ENCODE measurements around the gene GPN3.
"Not testable (repeated sequence)": the region's sequence is repeated elsewhere in the genome, so short reads cannot be mapped to it uniquely, and the experiment has no call there.

GPN3 gene

DNA sequence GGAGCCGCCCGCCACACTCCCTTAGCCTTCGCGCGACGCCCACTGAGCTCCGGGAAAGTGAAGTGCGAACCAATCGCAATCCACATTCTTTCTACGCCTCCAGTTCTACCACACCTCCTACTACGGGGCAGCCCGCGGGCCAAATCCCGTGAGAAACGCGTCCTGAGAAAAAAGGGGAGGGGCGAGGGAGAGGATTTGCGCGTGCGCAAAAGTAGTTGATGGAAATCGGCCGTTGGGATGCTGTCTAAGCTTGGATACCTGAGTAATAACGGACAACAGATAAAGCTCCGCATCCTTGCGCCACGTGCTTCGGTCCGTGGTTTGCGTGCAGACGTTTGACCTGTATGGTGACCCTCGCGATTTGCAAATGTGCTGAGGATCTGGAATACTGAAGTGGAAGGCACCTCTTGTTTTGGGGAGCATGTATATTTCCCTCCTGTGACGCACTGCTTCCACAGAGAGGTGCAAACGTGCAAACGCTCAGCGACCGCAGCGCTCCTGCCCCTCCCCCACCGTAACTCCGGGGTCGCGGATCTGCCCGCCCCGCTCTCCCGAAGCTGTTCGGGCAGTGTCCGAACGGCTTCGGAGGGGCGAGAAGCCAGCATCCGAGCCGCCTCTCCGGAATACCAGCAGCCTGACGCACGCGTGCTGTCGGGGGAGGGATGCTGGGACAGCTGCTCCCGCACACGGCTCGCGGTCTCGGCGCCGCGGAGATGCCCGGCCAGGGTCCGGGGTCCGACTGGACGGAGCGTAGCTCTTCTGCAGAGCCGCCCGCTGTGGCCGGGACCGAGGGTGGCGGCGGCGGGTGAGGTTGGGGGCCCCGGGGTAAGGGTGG, at the start of gene GPN3, which contains the start of gene FAM216A:
Gene GPN3 (minus strand): TSS at position 44 of the 835 bp plus-strand sequence. CDS start 54 bp downstream, outside the sequence.
Gene FAM216A (plus strand): TSS at position 632 of the 835 bp plus-strand sequence. CDS start 31 bp downstream, at position 663.
- peak; percentile 93 for DNase-seq

DNA sequence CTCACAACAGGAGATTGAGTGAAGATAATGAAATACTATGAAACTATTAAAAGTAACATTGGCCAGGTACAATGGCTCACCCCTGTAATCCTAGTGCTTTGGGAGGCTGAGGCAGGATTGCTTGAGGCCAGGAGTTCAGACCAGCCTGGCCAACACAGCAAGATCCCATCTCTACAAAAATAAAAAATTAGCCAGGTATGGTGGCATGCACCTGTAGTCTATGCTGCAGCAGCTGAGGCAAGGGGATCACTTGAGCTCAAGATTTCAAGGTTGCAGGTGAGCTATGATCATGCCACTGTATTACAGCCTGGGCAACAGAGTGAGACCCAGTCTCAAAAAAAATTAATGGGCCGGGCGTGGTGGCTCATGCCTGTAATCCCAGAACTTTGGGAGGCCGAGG, 48.9 kb upstream of the GPN3 start:
- DNase-seq, result no peak

DNA sequence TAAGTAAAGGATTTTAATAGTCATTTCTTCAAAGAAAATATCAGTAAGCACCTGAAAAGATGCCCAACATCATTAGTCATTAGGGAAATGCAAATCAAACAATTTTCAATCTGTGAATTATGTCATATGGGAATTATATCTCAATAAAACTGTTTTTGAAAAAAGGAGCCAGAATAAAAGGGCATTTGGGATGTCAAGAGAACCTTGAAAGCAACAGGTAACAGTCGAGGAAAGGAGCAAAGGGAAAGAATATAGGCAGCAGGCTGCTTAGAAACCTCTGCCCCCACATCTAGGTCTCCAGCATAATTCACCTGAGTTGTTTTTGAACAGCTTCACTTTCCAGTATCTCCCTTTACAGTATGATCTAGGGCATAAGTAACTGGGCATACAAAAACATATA, 46.3 kb upstream of the GPN3 start:
- DNase-seq, result no peak

DNA sequence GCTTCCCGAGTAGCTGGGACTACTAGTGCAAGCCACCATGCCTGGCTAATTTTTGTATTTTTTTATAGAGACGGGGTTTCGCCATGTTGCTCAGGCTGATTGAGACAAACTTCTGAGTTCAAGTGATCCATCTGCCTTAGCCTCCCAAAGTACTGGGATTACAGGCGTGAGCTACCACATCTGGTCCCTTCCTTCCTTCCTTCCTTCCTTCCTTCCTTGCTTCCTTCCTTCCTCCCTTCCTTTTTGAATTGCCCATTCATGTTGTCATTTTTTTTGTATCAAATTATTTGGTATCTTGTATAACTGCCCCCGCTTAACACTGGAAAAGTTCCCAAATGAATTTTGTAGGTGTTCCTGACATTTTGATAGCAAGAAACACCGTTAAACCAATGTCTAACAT, 45.8 kb upstream of the GPN3 start:
- DNase-seq, result no peak

DNA sequence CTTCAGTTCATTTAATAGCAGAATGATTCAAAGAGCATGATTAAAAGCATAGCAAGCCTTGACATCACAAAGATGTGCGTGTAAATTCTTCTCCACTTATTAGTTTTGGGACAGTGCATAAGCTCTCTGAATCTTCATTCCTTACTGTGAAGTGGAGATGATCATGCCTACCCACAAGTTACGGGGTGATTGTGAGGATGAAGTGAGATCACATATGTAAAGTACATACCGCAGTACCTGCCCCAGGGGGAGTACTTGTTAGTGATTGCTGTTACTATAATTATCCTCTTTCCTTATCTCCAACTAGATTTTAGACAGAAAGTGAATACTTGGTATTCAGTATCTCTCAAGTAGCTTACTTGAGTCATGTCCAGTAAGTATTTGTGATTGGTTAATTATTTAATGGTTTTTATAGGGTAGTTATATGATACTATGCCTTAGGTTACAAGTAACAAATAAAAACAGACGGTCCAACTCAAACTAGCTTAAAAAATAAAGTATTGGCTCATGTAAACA, 40.1 kb upstream of the GPN3 start:
- no peak for DNase-seq

DNA sequence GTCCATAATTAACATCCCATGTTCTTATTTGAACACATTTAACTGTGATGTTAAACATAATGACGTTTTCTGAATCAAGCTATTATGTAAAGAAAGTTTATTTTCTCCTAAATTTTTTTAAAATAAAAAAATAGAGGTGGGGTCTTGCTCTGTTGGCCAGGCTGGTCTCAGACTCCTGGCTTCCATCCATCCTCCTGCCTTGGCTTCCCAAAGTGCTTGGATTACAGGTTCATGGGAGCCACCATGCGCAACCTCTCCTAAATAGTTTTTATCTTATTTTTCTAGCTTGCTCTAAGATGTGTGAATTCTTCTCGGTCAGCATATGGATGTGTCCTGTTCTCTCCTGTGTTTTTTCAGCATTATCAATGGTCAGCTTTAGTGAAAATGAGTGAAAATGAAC, 37.3 kb upstream of the GPN3 start:
- no peak for DNase-seq

DNA sequence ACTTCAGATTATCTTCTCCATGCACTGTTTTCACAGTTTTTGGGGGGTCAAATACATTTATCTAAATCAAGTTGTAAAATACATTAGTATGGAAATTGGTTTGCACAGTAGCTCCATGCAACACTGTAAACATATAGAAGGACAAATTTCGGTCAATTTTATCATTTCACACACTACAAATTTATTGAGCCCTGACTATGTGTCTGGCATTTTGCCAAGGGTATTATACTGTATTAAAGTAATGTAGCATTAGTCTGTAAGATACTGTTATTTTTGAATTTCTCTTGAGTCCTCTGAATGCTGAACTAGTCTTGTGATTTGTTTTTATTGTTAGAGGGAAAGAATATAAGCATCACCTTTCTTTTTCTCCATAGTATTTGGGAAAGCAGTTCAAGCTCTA, 35.4 kb upstream of the GPN3 start:
- DNase-seq, result no peak

DNA sequence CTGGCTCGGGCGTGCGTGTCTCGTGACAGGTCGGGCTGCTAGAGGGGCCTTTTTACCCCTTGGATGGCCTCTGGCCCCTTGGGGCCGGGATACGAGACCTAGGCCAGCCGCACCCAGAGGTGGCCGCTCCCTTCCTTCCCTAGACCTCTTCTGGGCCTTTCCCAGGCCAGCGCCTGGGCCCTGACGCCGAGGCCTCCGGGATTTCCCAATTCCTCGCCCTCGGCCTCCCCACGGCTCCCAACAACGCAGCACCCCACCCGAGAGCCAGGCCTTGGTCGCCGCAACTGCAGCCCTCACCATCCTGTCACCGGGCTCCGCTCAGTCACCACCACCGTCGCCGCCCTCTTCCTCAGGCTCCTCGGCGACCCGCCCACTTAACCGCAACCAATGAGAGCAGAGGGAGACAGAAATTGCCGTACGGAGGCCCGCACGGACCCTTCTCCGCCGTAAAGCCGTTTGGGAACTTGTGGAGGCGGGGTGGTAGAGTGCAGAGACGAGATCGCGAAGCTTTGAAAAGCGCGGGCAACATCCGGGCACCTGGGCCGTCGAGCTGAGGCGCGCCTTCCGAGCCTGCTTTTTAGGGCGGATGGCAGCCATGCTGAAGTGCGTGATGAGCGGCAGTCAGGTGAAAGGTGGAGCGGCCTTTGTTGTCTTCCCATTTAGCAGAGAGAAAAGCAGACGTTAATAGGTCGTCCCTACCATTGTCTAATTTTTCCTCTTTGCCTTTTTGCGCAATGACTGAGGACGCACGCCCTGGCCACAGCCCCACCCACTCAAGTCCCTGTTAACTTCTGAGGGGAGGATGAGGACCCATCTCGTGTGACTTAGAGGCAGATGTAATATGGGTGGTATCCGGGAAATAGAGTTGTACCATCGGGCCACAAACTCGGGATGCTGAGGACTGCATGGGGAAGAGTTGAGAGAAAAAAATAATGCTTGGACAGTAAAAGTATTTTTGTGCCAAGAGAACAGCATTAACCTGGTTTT, 34.0 kb upstream of the GPN3 start, which contains the start of the genes RAD9B and VPS29:
Gene RAD9B (plus strand): TSS at position 580 of the 987 bp plus-strand sequence. CDS start 7 bp downstream, at position 587.
Gene VPS29 (minus strand): TSS at position 360 of the 987 bp plus-strand sequence. CDS start 60 bp downstream, at position 300.
- peak; percentile 95 for DNase-seq

DNA sequence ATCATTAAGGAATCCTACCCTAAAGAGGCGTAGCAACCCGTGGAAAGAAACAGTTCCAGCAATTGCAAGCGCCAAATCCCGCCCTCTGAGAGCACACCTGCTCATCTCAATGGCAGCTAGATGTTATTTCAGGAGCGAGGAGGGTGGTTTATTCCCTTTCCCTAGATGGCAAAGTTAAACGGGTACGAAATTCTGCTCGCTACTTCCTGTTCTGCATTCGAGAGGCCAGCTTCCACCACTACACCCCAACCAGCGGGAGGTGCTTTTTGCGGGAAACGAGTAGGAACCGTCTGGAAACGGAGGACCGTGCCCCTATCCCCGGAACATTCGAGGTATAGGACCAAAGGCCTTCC, 33.3 kb upstream of the GPN3 start:
- DNase-seq, result no peak

DNA sequence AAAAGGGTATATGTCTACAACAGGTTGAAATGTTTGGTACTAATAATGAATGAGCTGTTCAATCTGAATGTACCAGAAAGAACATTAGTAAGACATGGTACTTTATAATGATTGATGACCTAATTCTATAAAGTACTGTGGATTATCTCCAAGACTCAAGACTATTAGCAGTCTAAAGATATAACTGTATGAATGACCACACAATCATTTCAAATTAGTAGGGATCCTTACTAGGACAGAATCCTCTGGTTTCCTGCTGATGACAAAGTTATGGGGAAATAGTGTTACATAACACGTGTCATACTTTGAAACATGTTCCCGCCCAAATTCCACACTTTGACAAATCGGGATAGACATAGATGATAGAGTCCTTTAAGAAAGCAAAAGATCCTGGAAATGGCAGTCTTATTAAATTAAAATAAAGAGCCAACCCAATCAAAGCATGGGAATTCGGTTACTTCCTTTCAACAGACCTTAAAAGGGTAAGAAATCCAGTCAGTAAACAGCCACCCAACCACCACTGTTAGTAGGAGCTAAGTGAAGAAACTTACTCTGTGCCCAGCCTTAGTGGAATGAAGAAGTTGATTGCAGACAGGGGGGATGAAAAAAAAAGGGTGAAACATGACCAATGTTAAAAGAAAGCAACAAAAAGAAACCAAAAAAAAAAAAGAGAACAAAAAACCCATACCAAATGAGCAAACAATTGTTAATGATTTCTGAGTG, 31.1 kb upstream of the GPN3 start:
- no peak for DNase-seq

DNA sequence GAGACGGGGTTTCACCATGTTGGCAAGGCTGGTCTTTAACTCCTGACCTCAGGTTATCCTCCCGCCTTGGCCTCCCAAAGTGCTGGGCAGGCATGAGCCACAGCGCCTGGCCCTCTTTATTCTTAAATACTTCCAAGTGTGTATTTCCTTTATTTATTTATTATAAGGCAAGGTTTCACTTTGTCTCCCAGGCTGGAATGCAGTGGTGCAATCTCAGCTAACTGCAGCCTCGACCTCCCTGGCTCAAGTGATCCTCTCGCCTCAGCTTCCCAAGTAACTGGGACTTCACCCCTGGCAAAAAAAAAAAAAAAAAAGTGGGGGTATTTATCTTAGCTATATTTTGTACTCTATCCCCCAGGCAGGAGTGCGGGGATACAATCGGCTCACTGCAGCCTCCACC, 7.4 kb upstream of the GPN3 start:
- no peak for DNase-seq

DNA sequence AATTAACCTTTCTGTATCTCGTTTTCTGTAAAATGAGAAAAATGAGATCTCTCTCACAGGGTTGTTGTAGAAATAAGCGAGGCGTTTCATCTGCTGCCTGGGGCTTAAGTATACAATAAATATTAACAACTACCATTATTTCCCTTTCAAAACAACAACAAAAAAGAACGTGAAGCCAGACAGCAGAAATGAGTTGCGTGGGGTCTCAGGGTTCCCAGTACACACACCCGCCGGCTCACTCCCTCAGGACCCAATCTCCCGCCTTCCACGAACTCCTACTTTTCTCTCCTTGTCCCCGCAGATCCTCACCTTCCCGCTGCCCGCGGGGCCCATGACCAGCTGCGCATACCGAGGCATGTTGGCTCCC, 227 bp downstream of the GPN3 start:
- no peak for DNase-seq

DNA sequence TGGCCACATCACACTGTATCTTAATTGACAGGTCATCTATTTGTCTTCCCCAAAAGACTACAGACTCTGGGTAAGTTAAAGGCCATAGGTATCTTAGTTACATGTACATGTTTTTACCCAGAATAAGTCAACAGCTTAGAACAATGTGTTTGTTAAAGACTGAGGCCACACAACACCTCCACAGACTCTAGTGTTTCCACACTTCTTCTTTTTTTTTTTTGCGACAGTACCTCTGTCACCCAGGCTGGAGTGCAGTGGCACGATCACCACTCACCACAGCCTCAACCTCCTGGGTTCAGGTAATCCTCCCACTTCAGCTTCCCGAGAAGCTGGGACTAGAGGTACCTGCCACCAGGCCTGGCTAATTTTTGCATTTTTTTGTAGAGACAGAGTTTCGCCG, 1.3 kb downstream of the GPN3 start:
- DNase-seq, result no peak

DNA sequence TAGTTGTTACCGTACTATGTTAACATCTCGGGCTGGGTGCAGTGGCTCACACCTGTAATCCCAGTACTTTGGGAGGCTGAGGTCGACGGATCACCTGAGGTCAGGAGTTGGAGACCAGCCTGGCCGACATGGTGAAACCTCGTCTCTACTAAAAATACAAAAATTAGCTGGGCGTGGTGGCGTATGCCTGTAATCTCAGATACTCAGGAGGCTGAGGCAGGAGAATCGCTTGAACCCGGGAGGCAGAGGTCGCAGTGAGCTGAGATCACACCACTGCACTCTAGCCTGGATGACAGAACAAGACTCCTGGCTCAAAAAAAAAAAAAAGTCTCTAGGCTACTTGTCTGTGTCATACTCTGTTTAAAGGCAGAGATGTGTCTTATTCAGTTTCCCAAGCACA, 2.3 kb downstream of the GPN3 start:
- not testable (repeated sequence) for DNase-seq

DNA sequence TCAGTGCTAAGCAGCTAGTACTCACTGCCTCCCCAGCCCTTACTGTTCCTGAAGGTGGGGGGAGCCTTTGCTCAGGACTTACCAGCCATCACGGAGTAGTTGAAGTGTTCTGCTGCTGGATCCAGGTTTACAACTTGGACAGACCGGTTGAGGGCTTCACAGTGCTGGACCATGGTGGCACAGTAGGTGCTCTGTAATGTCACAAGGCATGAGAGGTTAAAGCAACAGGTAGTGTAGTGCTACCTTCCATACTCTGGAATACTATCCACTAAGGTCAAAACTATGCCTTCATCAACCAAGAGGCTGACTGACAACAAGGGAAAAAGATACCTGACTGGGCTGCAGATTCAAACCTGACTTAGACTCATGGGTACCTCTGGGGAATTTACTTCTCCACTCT, 3.0 kb downstream of the GPN3 start:
- no peak for DNase-seq

DNA sequence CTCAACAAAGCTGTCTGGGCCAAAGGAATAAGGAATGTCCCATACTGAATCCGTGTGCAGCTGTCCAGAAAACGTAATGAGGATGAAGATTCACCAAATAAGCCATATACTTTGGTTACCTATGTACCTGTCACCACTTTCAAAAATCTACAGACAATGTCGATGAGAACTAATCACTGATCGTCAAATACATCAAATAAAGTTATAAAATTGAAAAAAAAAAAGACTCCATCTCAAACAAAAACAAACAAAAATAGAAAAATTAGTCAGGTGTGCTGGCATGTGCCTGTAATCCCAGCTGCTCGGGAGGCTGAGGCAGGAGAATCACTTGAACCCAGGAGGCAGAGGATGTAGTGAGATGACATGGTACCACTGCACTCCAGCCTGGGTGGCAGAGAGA, 6.9 kb downstream of the GPN3 start:
- DNase-seq, result not testable (repeated sequence)

DNA sequence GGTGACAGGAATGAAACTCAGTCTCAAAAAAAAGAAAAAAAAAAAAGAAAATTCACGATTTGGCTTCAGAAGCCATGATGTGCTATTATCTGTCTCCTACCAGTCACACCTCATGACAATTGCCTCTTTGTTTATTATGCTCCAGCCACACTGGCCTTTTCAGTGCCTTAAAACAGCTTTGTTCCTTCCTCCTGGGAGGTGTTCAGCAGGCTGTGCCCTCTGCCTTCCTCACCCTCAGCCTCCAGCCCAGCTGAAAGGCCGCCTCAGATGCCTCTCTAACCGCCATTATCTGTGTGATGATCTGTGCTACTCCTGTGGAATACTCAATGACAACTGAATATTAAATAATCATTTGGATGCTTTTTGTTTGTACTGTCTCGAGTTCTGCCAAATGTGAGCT, 9.3 kb downstream of the GPN3 start:
- no peak for DNase-seq

DNA sequence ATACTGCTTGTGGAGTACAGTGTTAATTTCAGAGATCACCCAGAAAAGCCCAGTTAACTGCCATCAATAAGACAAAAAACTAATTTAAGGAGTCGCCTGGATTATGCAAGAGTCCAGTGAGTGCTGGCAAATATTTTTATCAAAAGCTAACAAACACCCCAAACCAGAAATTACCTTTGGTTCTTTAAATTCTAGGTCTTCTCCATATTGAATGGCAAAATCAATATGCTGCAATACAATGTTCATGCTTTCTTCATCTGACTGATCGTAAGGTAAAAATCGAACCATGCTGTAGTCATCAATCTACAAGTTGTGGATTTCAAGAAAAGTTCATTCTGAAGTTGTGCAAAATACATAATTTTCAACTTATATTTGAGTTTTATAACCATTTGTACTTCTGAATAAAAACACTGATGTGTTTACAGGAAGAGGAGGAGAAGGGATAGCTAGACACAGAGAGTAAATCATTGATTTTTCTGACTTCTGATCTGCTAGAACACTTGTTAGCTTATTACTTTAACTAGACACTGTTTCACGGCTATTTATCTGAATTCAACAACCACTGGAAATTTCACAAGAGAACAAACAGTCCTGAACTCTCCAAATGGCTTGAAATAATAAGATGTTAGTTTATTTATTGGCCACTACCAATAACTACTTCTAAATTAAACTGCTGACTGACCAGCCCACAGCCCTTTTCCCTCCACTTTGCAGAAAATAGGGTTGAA, 14.3 kb downstream of the GPN3 start:
- DNase-seq, result no peak

DNA sequence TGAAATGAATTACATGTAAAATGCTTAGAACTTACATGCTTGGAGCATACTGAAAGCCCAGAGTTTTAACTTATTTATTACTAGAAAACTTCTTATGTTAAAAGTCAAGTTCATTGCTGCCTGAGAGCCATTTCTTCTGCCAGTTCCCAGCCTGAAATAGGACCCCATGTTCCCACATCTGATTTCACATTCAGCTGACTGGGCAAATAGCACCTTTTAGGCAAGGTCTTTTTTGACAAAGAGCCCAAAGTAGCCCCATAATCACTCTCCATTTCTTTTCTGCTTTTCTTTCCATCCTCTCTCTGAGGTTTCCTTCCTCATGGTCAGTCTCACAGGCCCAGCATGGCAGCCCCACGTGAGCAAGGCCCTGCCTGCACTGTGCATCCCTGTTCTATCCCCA, 16.8 kb downstream of the GPN3 start:
- no peak for DNase-seq

DNA sequence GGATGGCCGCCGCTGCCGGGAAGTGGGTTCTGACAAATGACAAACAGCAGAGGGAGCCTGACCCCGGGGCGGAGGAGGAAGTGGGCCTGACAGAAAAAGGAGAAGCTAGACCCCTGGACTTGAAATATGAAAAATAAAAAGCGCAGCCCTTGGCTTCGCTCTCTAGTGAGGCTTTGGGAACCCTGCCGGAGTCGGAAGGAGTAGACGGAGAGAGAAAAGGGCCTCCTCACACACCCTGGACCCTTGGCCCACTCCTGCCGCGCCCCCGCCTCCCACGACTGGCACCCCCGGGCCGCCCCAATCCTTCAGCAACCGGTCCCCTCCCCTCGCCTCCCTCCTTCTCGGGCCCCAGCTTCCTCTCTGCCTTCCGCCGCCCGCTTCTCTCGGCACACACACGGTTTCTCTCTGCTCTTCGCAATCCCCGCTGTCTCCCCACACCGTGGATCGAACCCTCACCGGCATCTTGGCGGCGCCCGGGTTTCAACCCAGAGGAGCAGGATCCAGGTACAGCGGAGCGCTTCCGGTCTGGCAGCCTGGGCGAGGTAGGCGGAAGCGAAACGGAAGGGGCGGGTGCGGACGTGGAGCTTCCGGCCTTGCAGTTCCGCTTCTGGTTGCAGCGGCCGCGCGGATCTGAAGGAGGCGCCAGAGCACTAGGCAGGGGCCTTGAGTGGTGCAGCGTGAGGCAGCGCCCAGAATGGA, 18.1 kb downstream of the GPN3 start, which contains the start of gene ARPC3:
Gene ARPC3 (minus strand): TSS at position 539 of the 699 bp plus-strand sequence. CDS start 77 bp downstream, at position 462.
- peak; percentile 86 for DNase-seq

DNA sequence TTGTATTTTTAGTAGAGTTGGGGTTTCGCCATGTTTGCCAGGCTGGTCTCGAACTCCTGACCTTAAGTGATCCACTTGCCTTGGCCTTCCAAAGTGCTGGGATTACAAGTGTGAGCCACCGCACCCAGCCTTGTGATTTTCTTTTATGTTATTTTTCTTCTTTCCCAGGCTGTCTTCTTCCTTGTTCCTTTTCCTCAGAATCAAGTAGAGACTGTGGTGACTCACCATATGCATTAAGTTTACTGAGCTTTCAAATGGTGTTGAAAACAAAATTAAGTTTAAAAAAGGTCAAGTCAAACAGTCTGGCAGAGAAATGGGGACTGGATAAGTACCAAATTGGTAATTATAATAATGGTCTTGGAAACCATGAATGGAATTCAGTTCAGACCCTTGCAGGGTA, 23.6 kb downstream of the GPN3 start:
- DNase-seq, result no peak
